IMR-90 (cell line): ENCODE data around the gene ADAMTS12. TPM values are rescaled to one million over a fixed set of nuclear protein-coding genes. Genes with fewer than 3 reads are reported as not detected.

Source experiments
- ATAC-seq: fragments of 200-7000 bp; cut with Tn5 transposase; 2 replicates; pipeline ENCODE4 v1.9.1; 2020; ENCODE audit warnings: low read depth, mild to moderate bottlenecking, moderate library complexity
- BruUV-seq: library from RNA; stranded (reverse); fragments of 400-500 nt; replicated peaks from 2 replicates; lab custom pipeline; 2021; lab: Mats Ljungman, UMichigan
- CTCF ChIA-PET: fragments of 300-600 bp; formaldehyde crosslinking; extraction: SDS; loops from one replicate; lab custom pipeline; 2021; ENCODE audit warnings: antibody characterized with exemption; lab: Yijun Ruan, JAX
- POLR2A ChIA-PET: fragments of 300-600 bp; sonication (Branson Sonifier 250); formaldehyde crosslinking; loops from one replicate; lab custom pipeline; 2022; ENCODE audit warnings: antibody characterized with exemption; ENCODE audit not compliant: unreplicated experiment; lab: Charles Lee
- DNase-seq: peaks from one replicate; pipeline ENCODE4 v3.0.0; 2013
- H2AFZ ChIP-seq: replicated peaks from 2 replicates; pipeline ENCODE3; 2013; ENCODE audit warnings: low read length, mild to moderate bottlenecking; ENCODE audit not compliant: poor library complexity
- H2AK5ac ChIP-seq: 2 replicates; pipeline ENCODE4 v1.6.1; 2013; ENCODE audit warnings: low read depth, low read length, inconsistent platforms
- H2AK9ac ChIP-seq: replicated peaks from 2 replicates; pipeline ENCODE3; 2013; ENCODE audit warnings: mild to moderate bottlenecking, low read depth, low read length, moderate library complexity; ENCODE audit not compliant: poor library complexity
- H2BK120ac ChIP-seq: 2 replicates; pipeline ENCODE4 v1.6.1; 2013; ENCODE audit warnings: low read depth, low read length, inconsistent platforms
- H2BK15ac ChIP-seq: 3 replicates; pipeline ENCODE4 v1.6.1; 2013; ENCODE audit warnings: low read depth, low read length, inconsistent platforms
- H2BK20ac ChIP-seq: 2 replicates; pipeline ENCODE4 v1.6.1; 2013; ENCODE audit warnings: low read depth, mild to moderate bottlenecking, inconsistent platforms, low read length, moderate library complexity
- H2BK5ac ChIP-seq: 2 replicates; pipeline ENCODE4 v1.6.1; 2013; ENCODE audit warnings: mild to moderate bottlenecking, low read depth, low read length, inconsistent platforms; ENCODE audit not compliant: poor library complexity, severe bottlenecking
- H3K14ac ChIP-seq: replicated peaks from 2 replicates; pipeline ENCODE4 v1.6.1; 2013; ENCODE audit warnings: low read depth, low read length, inconsistent platforms
- H3K18ac ChIP-seq: 2 replicates; pipeline ENCODE4 v1.6.1; 2013; ENCODE audit warnings: low read depth, low read length, control low read depth
- H3K23ac ChIP-seq: 2 replicates; pipeline ENCODE4 v1.6.1; 2013; ENCODE audit warnings: low read depth, low read length, inconsistent platforms
- H3K27ac ChIP-seq: 2 replicates; pipeline ENCODE4 v1.5.1; 2013; ENCODE audit warnings: mild to moderate bottlenecking, control low read depth, low read length; ENCODE audit not compliant: insufficient read depth
- H3K27me3 ChIP-seq: 2 replicates; pipeline ENCODE4 v1.6.1; 2013; ENCODE audit warnings: low read length; ENCODE audit not compliant: control insufficient read depth, insufficient read depth
- H3K36me3 ChIP-seq: 2 replicates; pipeline ENCODE4 v1.6.1; 2013; ENCODE audit warnings: low read length, mixed read lengths; ENCODE audit not compliant: control insufficient read depth, insufficient read depth
- H3K4ac ChIP-seq: 2 replicates; pipeline ENCODE4 v1.6.1; 2013; ENCODE audit warnings: low read depth, low read length, inconsistent platforms
- H3K4me1 ChIP-seq: 2 replicates; pipeline ENCODE4 v1.6.1; 2013; ENCODE audit warnings: low read length, mixed read lengths; ENCODE audit not compliant: control insufficient read depth, insufficient read depth
- H3K4me2 ChIP-seq: 2 replicates; pipeline ENCODE4 v1.6.1; 2013; ENCODE audit warnings: low read depth, mild to moderate bottlenecking, control low read depth, low read length, moderate library complexity
- H3K4me3 ChIP-seq: 2 replicates; pipeline ENCODE4 v1.5.1; 2013; ENCODE audit warnings: low read depth, mild to moderate bottlenecking, control low read depth, low read length, moderate library complexity; ENCODE audit not compliant: insufficient read depth
- H3K56ac ChIP-seq: 2 replicates; pipeline ENCODE4 v1.6.1; 2013; ENCODE audit warnings: low read length, inconsistent platforms; ENCODE audit not compliant: insufficient read depth; ENCODE audit errors: extremely low read depth
- H3K79me1 ChIP-seq, 2 experiments: 2 replicates each; pipeline ENCODE4 v1.6.1; 2013; ENCODE audit warnings: low read length in 2 of 2, inconsistent platforms in 1 of 2, low read depth in 1 of 2
- H3K9ac ChIP-seq: 2 replicates; pipeline ENCODE4 v1.6.1; 2013; ENCODE audit warnings: low read depth, low read length, control low read depth
- H3K9me1 ChIP-seq: 2 replicates; pipeline ENCODE4 v1.6.1; 2013; ENCODE audit warnings: low read length, inconsistent platforms; ENCODE audit not compliant: insufficient read depth
- H3K9me3 ChIP-seq: 2 replicates; pipeline ENCODE4 v1.6.1; 2013; ENCODE audit warnings: low read length; ENCODE audit not compliant: control insufficient read depth, insufficient read depth
- H4K20me1 ChIP-seq: 2 replicates; pipeline ENCODE4 v1.6.1; 2013; ENCODE audit warnings: low read length, inconsistent platforms; ENCODE audit not compliant: insufficient read depth
- H4K5ac ChIP-seq: 2 replicates; pipeline ENCODE4 v1.6.1; 2013; ENCODE audit warnings: mild to moderate bottlenecking, low read depth, low read length, control low read depth
- H4K8ac ChIP-seq, 2 experiments: 2 replicates each; pipeline ENCODE4 v1.6.1; 2013; ENCODE audit warnings: low read depth in 2 of 2, low read length in 2 of 2, control low read depth in 1 of 2, inconsistent platforms in 1 of 2
- H4K91ac ChIP-seq: 2 replicates; pipeline ENCODE4 v1.6.1; 2013; ENCODE audit warnings: low read depth, low read length, inconsistent platforms; ENCODE audit not compliant: insufficient read depth
- BHLHE40 ChIP-seq: fragments of 150-350 bp; IDR thresholded peaks from 2 replicates; pipeline ENCODE4 v1.6.1; 2016; ENCODE audit warnings: mild to moderate bottlenecking, low read depth, low read length
- CEBPB ChIP-seq: IDR thresholded peaks from 2 replicates; pipeline ENCODE4 v1.6.1; 2012; ENCODE audit warnings: low read depth, low read length, improper control_type of control experiment
- CHD1 ChIP-seq: IDR thresholded peaks from 2 replicates; pipeline ENCODE4 v1.6.1; 2012; ENCODE audit warnings: low read depth, low read length, improper control_type of control experiment
- MAZ ChIP-seq: IDR thresholded peaks from 2 replicates; pipeline ENCODE4 v1.6.1; 2012; ENCODE audit warnings: low read depth, mild to moderate bottlenecking, low read length, improper control_type of control experiment, moderate library complexity, borderline replicate concordance
- POLR2A ChIP-seq: IDR thresholded peaks from 2 replicates; pipeline ENCODE4 v1.6.1; 2012; ENCODE audit warnings: mild to moderate bottlenecking, low read depth, low read length
- RCOR1 ChIP-seq: IDR thresholded peaks from 2 replicates; pipeline ENCODE4 v1.6.1; 2012; ENCODE audit warnings: mild to moderate bottlenecking, low read length, improper control_type of control experiment; ENCODE audit not compliant: insufficient replicate concordance
- RFX5 ChIP-seq: IDR thresholded peaks from 2 replicates; pipeline ENCODE4 v1.8.0; 2012; ENCODE audit warnings: low read depth, mild to moderate bottlenecking, low read length, moderate library complexity
- WGBS, 2 experiments: methylation state at CpG; one replicate each; pipeline versions ENCODE4 v1.1.5 to v1.1.7; 2013; ENCODE audit warnings: missing lambda C conversion rate in 2 of 2; ENCODE audit not compliant: insufficient read length in 1 of 2; ENCODE audit errors: extremely low coverage in 2 of 2; 5-methylcytosine and 5-hydroxymethylcytosine counted together
- dilution Hi-C: fragments of 300-500 bp; cut with HindIII; formaldehyde crosslinking; loops from one replicate; pipeline ENCODE4 v1.14.3; 2018; ENCODE audit warnings: low sequenced_read_pairs; ENCODE audit not compliant: unreplicated experiment
- in situ Hi-C: fragments of 300-500 bp; cut with MboI; formaldehyde crosslinking; loops from 3 replicates; pipeline ENCODE4 v1.14.3; 2019; ENCODE audit warnings: low sequenced_read_pairs, inconsistent platforms, mixed read lengths
- intact Hi-C: fragments of 100-400 bp; cut with micrococcal nuclease; formaldehyde crosslinking; loops from 2 replicates; pipeline ENCODE4 v1.10.0; 2022
- polyA plus RNA-seq, 3 experiments: library from polyadenylated mRNA; depleted of rRNA; stranded (reverse); fragments of >200 nt; gene quantifications; 2 replicates each; pipeline ENCODE4 v1.2.3, GENCODE V29; 2012; ENCODE audit warnings: low replicate concordance in 1 of 3
- total RNA-seq: library from RNA; depleted of rRNA; stranded (reverse); fragments of >200 nt; gene quantifications from 2 replicates; pipeline ENCODE4 v1.2.3, GENCODE V29; 2012
- TF ChIP-seq, protein P1 (sequence below): fragments of 150-350 bp; IDR thresholded peaks from 2 replicates; pipeline ENCODE4 v1.6.1; 2017; ENCODE audit warnings: mild to moderate bottlenecking, antibody characterized with exemption, low read length, low read depth
- TF ChIP-seq, protein P2 (sequence below): fragments of 150-350 bp; IDR thresholded peaks from 2 replicates; pipeline ENCODE4 v1.6.1; 2016; ENCODE audit warnings: low read depth, mild to moderate bottlenecking, low read length, moderate library complexity, borderline replicate concordance
- TF ChIP-seq, protein P3 (sequence below): conservative IDR thresholded peaks from 2 replicates; pipeline ENCODE4 v1.5.1; 2012; ENCODE audit warnings: mild to moderate bottlenecking, low read depth, low read length, improper control_type of control experiment

The ADAMTS12 gene
- total and polyA plus RNA-seq, 2 of the 4 experiments (the other 2 are of a cell fraction): 27.3 to 51.3 TPM

DNA sequence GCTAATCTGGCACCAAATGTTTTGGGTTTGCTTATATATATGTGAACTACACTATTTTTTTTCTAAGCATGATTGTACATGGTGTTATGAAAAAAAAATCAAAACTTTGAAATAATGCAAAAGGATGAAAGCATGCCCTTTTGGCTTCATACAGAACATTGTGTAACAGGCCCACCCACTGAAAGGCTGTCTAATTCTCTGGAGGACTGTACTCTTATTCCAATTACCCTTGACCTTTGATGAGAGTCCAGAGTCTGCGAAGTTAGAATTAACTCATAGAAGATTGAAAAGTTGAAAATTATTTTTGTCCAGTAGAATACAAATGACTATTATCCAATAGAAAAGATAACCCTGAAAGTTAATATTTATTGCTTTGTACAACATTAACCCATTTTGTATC is 117.4 kb downstream of the ADAMTS12 start:
- Histone ChIP-seq H3K9ac (no peak overlapping the region), H3K4ac (no peak overlapping the region), H3K14ac (no peak overlapping the region; the same call in 1 of the 2 replicates), H3K9me1 (peaks cover 15% of the 10 kb centered on the region), H4K8ac (no peak overlapping the region), H3K4me2 (no peak overlapping the region), H4K5ac (no peak overlapping the region), H3K36me3 (no peaks in the 10 kb centered on the region), H2BK120ac (no peak overlapping the region), H2AK9ac (no peak overlapping the region), H3K27me3 (no peaks in the 10 kb centered on the region), H3K9me3 (no peaks in the 10 kb centered on the region), H3K4me1 (peaks cover 11% of the 10 kb centered on the region), H3K27ac (no peak overlapping the region), H4K20me1 (peaks cover 4% of the 10 kb centered on the region; the same call in 1 of the 2 replicates), H3K56ac (no peak overlapping the region), H2BK15ac (no peak overlapping the region), H2BK5ac (no peak overlapping the region), H3K79me1 (peaks cover 10 to 39% of the 10 kb centered on the region in 2 experiments; a peak in 3 of 4 replicates), H3K18ac (no peak overlapping the region), H2AFZ (no peak overlapping the region), H4K91ac (no peak overlapping the region), H2BK20ac (no peak overlapping the region), H3K4me3 (no peak overlapping the region), H3K23ac (no peak overlapping the region), H2AK5ac (no peak overlapping the region)
- POLR2A ChIA-PET: no interaction called here
- WGBS, 2 experiments: no CpG with 5 or more reads among the region's 1 CpG
- intact Hi-C loops (no loop called here), dilution Hi-C loops (no loop called here), in situ Hi-C loops (no loop called here)
- no peak for DNase-seq
- no TSS peak for BruUV-seq
- TF ChIP-seq CEBPB: no peak
- no peak for TF ChIP-seq POLR2A
- TF ChIP-seq MAZ: no peak
- no peak for TF ChIP-seq CHD1
- no peak for TF ChIP-seq RFX5
- TF ChIP-seq, protein P1, sequence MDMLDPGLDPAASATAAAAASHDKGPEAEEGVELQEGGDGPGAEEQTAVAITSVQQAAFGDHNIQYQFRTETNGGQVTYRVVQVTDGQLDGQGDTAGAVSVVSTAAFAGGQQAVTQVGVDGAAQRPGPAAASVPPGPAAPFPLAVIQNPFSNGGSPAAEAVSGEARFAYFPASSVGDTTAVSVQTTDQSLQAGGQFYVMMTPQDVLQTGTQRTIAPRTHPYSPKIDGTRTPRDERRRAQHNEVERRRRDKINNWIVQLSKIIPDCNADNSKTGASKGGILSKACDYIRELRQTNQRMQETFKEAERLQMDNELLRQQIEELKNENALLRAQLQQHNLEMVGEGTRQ: no peak
- TF ChIP-seq, protein P2, sequence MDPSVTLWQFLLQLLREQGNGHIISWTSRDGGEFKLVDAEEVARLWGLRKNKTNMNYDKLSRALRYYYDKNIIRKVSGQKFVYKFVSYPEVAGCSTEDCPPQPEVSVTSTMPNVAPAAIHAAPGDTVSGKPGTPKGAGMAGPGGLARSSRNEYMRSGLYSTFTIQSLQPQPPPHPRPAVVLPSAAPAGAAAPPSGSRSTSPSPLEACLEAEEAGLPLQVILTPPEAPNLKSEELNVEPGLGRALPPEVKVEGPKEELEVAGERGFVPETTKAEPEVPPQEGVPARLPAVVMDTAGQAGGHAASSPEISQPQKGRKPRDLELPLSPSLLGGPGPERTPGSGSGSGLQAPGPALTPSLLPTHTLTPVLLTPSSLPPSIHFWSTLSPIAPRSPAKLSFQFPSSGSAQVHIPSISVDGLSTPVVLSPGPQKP: no peak
- TF ChIP-seq BHLHE40: no peak
- no peak for TF ChIP-seq RCOR1
- TF ChIP-seq, protein P3, sequence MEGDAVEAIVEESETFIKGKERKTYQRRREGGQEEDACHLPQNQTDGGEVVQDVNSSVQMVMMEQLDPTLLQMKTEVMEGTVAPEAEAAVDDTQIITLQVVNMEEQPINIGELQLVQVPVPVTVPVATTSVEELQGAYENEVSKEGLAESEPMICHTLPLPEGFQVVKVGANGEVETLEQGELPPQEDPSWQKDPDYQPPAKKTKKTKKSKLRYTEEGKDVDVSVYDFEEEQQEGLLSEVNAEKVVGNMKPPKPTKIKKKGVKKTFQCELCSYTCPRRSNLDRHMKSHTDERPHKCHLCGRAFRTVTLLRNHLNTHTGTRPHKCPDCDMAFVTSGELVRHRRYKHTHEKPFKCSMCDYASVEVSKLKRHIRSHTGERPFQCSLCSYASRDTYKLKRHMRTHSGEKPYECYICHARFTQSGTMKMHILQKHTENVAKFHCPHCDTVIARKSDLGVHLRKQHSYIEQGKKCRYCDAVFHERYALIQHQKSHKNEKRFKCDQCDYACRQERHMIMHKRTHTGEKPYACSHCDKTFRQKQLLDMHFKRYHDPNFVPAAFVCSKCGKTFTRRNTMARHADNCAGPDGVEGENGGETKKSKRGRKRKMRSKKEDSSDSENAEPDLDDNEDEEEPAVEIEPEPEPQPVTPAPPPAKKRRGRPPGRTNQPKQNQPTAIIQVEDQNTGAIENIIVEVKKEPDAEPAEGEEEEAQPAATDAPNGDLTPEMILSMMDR: no peak
- CTCF ChIA-PET: no interaction called here
- ATAC-seq: no peak
